ENCODE measurements around the gene GPR137.

GRCh38 chr11:64262271-64263002, 23.2 kb upstream of the GPR137 start:
- TF ChIP-seq CTCF (IDR thresholded peaks at IDR 0.05) (no peak), POLR2A (IDR thresholded peaks at IDR 0.05) (no peak)

All from adrenal gland (tissue), 5 donors.